GM19372 (cell line): Measurements from ENCODE around the gene SMIM24.
"Not testable (repeated sequence)": the region's sequence is repeated elsewhere in the genome, so short reads cannot be mapped to it uniquely, and the experiment has no call there.

Experiments
- ATAC-seq: cut with Tn5 transposase; IDR thresholded peaks from one replicate; pipeline ENCODE4 v1.9.1; 2021; ENCODE audit warnings: mild to moderate bottlenecking, low read depth, moderate library complexity; ENCODE audit not compliant: unreplicated experiment

Gene SMIM24

GRCh38 chr19:3515891-3516422 lies 35.6 kb upstream of the SMIM24 start:
- no peak for ATAC-seq

GRCh38 chr19:3514930-3515329 lies 34.6 kb upstream of the SMIM24 start:
- ATAC-seq = no peak

- no peak for ATAC-seq
Observed at GRCh38 chr19:3513229-3514140, 33.2 kb upstream of the SMIM24 start.

- ATAC-seq = no peak
Observed at GRCh38 chr19:3512562-3513228, 32.4 kb upstream of the SMIM24 start.

GRCh38 chr19:3511506-3512251 lies 31.4 kb upstream of the SMIM24 start:
- no peak for ATAC-seq

GRCh38 chr19:3510727-3511126 lies 30.4 kb upstream of the SMIM24 start:
- ATAC-seq = no peak

- ATAC-seq = no peak
Observed at GRCh38 chr19:3509566-3509989, 29.3 kb upstream of the SMIM24 start.

GRCh38 chr19:3508771-3509535 lies 28.6 kb upstream of the SMIM24 start:
- no peak for ATAC-seq

- not testable (repeated sequence) for ATAC-seq
Observed at GRCh38 chr19:3508121-3508661, 27.9 kb upstream of the SMIM24 start.

- ATAC-seq = no peak
Observed at GRCh38 chr19:3507371-3508120, 27.2 kb upstream of the SMIM24 start.

GRCh38 chr19:3506384-3507340 lies 26.3 kb upstream of the SMIM24 start:
- ATAC-seq = no peak

GRCh38 chr19:3505598-3506383 lies 25.5 kb upstream of the SMIM24 start, which contains the start of gene FZR1:
Gene FZR1 (plus strand): TSS chr19:3506311. CDS start chr19:3522990, 16,679 bp downstream.
- ATAC-seq = peak; percentile 92

GRCh38 chr19:3504735-3505134 lies 24.4 kb upstream of the SMIM24 start:
- no peak for ATAC-seq

- ATAC-seq = no peak
Observed at GRCh38 chr19:3503036-3503572, 22.8 kb upstream of the SMIM24 start.

- ATAC-seq = no peak
Observed at GRCh38 chr19:3501780-3502179, 21.5 kb upstream of the SMIM24 start.

GRCh38 chr19:3500429-3501101 lies 20.2 kb upstream of the SMIM24 start, which contains the start of gene DOHH:
Gene DOHH (minus strand): TSS chr19:3500674. CDS start chr19:3496814, 3,860 bp downstream.
- peak; percentile 80 for ATAC-seq
